Osteoblast (primary cell): ENCODE results near the gene TMEM106C. TPM values are rescaled to one million over a fixed set of nuclear protein-coding genes. Genes with fewer than 3 reads are reported as not detected.

Source experiments
- DNase-seq: peaks from one replicate; pipeline ENCODE4 v3.0.0; 2011; ENCODE audit warnings: low spot score, mixed read lengths; ENCODE audit not compliant: insufficient read length; ENCODE audit errors: missing footprints
- H2AFZ ChIP-seq: 2 replicates; pipeline ENCODE4 v1.6.0; 2011; ENCODE audit warnings: mild to moderate bottlenecking, low read length
- H3K27ac ChIP-seq: 2 replicates; pipeline ENCODE4 v1.5.1; 2011; ENCODE audit warnings: mild to moderate bottlenecking, low read depth, low read length, moderate library complexity
- H3K27me3 ChIP-seq: 2 replicates; pipeline ENCODE4 v1.6.0; 2012; ENCODE audit warnings: mild to moderate bottlenecking, control low read depth, inconsistent platforms, low read length, moderate library complexity; ENCODE audit not compliant: insufficient read depth
- H3K36me3 ChIP-seq: 2 replicates; pipeline ENCODE4 v1.5.1; 2011; ENCODE audit warnings: mild to moderate bottlenecking, low read length, control low read depth, moderate library complexity; ENCODE audit not compliant: insufficient read depth
- H3K4me1 ChIP-seq: 2 replicates; pipeline ENCODE4 v1.5.1; 2011; ENCODE audit warnings: mild to moderate bottlenecking, low read length, control low read depth, moderate library complexity; ENCODE audit not compliant: insufficient read depth
- H3K4me2 ChIP-seq: 2 replicates; pipeline ENCODE4 v1.6.0; 2011; ENCODE audit warnings: mild to moderate bottlenecking, low read length; ENCODE audit not compliant: insufficient read depth
- H3K4me3 ChIP-seq: fragments of 200-600 bp; sonication (generic); 3 replicates; pipeline ENCODE4 v1.5.1; 2012; ENCODE audit warnings: mild to moderate bottlenecking, low read length, inconsistent platforms; ENCODE audit not compliant: insufficient read depth
- H3K79me2 ChIP-seq: 2 replicates; pipeline ENCODE4 v1.6.0; 2012; ENCODE audit warnings: mild to moderate bottlenecking, low read length, control low read depth, inconsistent platforms; ENCODE audit not compliant: insufficient read depth
- H3K9me3 ChIP-seq: 2 replicates; pipeline ENCODE4 v1.5.1; 2011; ENCODE audit warnings: low read depth, low read length, control low read depth
- H4K20me1 ChIP-seq: 2 replicates; pipeline ENCODE4 v1.6.0; 2012; ENCODE audit warnings: mild to moderate bottlenecking, low read length, control low read depth; ENCODE audit not compliant: insufficient read depth
- CTCF ChIP-seq: IDR thresholded peaks from 2 replicates; pipeline ENCODE4 v1.5.1; 2011; ENCODE audit warnings: mild to moderate bottlenecking, low read depth, low read length, moderate library complexity; ENCODE audit errors: extremely low read depth
- total RNA-seq: library from RNA; depleted of rRNA; stranded (reverse); fragments of >200 nt; gene quantifications from 2 replicates; pipeline ENCODE4 v1.2.3, GENCODE V29; 2012

TMEM106C gene
- total RNA-seq, 1 donor: 57.5 TPM

DNA sequence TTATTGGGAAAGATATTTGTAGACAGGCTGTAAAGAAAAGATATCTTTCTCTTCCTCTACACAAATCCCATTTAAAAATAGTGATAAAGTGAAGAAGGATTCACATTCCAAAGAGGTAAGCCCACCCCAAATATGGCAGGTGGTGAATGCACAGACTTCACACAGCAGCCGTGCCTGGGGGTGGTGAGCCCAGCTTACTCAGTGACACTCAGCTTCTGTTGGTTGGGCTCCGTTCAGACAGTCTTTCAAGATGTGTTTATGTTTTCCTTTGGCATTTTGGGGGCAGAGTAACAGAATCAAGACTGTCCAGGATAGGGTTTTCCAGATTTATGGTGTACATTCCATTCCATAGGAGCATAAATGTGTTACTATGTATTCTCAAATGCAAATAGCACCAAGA, 45.0 kb downstream of the TMEM106C start:
- TF ChIP-seq CTCF: no peak
- no peak for DNase-seq
- H3K27me3 ChIP-seq: peaks cover 77% of the 10 kb centered on the region

DNA sequence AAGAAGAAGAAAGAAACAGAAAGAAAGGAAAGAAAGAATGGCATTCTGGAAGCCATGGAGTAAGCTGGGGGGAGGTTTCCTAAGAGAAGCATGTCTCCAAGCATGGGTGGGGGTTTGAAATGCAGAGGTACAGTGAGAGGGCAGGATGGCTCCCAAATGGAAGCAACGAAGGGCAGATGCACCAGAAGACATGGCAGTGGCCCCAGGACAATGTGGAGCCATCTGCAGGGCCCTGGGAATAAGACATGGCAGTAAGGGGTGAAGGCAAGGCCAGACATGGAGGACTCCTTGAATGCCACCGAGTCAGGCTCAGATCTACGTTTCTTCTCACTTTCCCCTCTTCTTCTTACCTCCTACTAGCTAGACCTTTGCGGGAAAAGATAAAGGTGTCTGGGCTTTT, 45.6 kb downstream of the TMEM106C start:
- Histone ChIP-seq H3K79me2 (no peaks in the 10 kb centered on the region), H3K9me3 (no peaks in the 10 kb centered on the region), H3K4me3 (no peak overlapping the region), H3K27ac (no peak overlapping the region), H3K27me3 (peaks cover 77% of the 10 kb centered on the region), H3K36me3 (no peaks in the 10 kb centered on the region), H3K4me1 (no peaks in the 10 kb centered on the region), H2AFZ (no peak overlapping the region), H3K4me2 (no peak overlapping the region), H4K20me1 (no peaks in the 10 kb centered on the region)
- TF ChIP-seq CTCF: no peak
- DNase-seq: no peak

More for the DNA sequence above, 45.0 kb downstream of the TMEM106C start:
- Histone ChIP-seq H3K9me3 (no peaks in the 10 kb centered on the region), H3K79me2 (no peaks in the 10 kb centered on the region), H3K4me3 (no peak overlapping the region), H3K4me1 (no peaks in the 10 kb centered on the region), H2AFZ (no peak overlapping the region), H4K20me1 (no peaks in the 10 kb centered on the region), H3K4me2 (no peak overlapping the region), H3K36me3 (no peaks in the 10 kb centered on the region), H3K27ac (no peak overlapping the region)

DNA sequence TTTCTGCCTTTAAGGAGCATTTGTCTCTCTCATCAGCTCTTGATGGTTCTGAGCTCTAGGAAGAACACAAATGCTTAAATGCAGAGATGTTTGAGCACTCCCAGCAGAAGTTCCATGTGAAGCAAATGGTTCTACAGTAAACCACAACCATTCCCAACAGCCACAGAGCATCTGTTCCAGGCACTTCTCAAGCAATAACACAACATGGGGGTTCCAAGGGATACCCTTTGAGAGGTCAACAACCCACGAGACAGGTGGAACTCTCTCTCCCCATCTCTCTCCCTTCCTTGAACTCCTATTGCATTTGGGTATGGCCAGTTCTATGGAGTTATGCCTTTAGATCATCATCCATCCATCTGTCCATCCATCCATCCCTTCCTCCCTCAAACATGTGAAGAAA, 46.1 kb downstream of the TMEM106C start:
- no peak for TF ChIP-seq CTCF
- Histone ChIP-seq H3K9me3 (no peaks in the 10 kb centered on the region), H4K20me1 (no peaks in the 10 kb centered on the region), H3K27me3 (peaks cover 77% of the 10 kb centered on the region), H3K27ac (no peak overlapping the region), H2AFZ (no peak overlapping the region), H3K36me3 (no peaks in the 10 kb centered on the region), H3K4me1 (no peaks in the 10 kb centered on the region), H3K4me2 (no peak overlapping the region), H3K4me3 (no peak overlapping the region), H3K79me2 (no peaks in the 10 kb centered on the region)
- no peak for DNase-seq

- no peaks in the 10 kb centered on the region for H3K9me3 ChIP-seq
- H2AFZ ChIP-seq: no peak overlapping the region
- H3K36me3 ChIP-seq: no peaks in the 10 kb centered on the region
- H3K4me2 ChIP-seq: no peak overlapping the region
- TF ChIP-seq CTCF: no peak
- no peak overlapping the region for H3K4me3 ChIP-seq
- H3K4me1 ChIP-seq: no peaks in the 10 kb centered on the region
- H3K27me3 ChIP-seq: peaks cover 77% of the 10 kb centered on the region
- no peaks in the 10 kb centered on the region for H4K20me1 ChIP-seq
- H3K27ac ChIP-seq: no peak overlapping the region
- H3K79me2 ChIP-seq: no peaks in the 10 kb centered on the region
- DNase-seq: no peak
These were observed 47.1 kb downstream of the TMEM106C start for GRCh38 chr12:48010366-48010970.
